Mucosa of rectum (tissue), 2 donors: ENCODE results near the gene PHLDA2.

Experiments used
- H3K27ac ChIP-seq, 2 donors: one replicate each; pipeline ENCODE4 v1.7.0; 2013; ENCODE audit warnings: inconsistent platforms in 2 of 2, low read depth in 2 of 2, low read length in 2 of 2
- H3K27me3 ChIP-seq, 2 donors: one replicate each; pipeline ENCODE4 v1.7.0; 2013; ENCODE audit warnings: low read length in 2 of 2; ENCODE audit not compliant: control insufficient read depth in 2 of 2, insufficient read depth in 2 of 2
- H3K36me3 ChIP-seq, 2 donors: one replicate each; pipeline ENCODE4 v1.7.0; 2013; ENCODE audit warnings: low read length in 2 of 2; ENCODE audit not compliant: control insufficient read depth in 2 of 2, insufficient read depth in 2 of 2
- H3K4me1 ChIP-seq, 2 donors: one replicate each; pipeline ENCODE4 v1.7.0; 2013; ENCODE audit warnings: low read length in 2 of 2, mild to moderate bottlenecking in 1 of 2; ENCODE audit not compliant: control insufficient read depth in 2 of 2, insufficient read depth in 2 of 2
- H3K4me3 ChIP-seq, 2 donors: one replicate each; pipeline ENCODE4 v1.7.0; 2013; ENCODE audit warnings: low read length in 2 of 2
- H3K9ac ChIP-seq, 2 donors: one replicate each; pipeline ENCODE4 v1.7.0; 2013; ENCODE audit warnings: low read length in 2 of 2, low read depth in 1 of 2, mild to moderate bottlenecking in 1 of 2
- H3K9me3 ChIP-seq, 2 donors: one replicate each; pipeline ENCODE4 v1.7.0; 2013; ENCODE audit warnings: low read length in 2 of 2; ENCODE audit not compliant: control insufficient read depth in 2 of 2
- donor health status: healthy.
- donor health status: Normal muscosa, but diverticular disease.

The PHLDA2 gene

DNA sequence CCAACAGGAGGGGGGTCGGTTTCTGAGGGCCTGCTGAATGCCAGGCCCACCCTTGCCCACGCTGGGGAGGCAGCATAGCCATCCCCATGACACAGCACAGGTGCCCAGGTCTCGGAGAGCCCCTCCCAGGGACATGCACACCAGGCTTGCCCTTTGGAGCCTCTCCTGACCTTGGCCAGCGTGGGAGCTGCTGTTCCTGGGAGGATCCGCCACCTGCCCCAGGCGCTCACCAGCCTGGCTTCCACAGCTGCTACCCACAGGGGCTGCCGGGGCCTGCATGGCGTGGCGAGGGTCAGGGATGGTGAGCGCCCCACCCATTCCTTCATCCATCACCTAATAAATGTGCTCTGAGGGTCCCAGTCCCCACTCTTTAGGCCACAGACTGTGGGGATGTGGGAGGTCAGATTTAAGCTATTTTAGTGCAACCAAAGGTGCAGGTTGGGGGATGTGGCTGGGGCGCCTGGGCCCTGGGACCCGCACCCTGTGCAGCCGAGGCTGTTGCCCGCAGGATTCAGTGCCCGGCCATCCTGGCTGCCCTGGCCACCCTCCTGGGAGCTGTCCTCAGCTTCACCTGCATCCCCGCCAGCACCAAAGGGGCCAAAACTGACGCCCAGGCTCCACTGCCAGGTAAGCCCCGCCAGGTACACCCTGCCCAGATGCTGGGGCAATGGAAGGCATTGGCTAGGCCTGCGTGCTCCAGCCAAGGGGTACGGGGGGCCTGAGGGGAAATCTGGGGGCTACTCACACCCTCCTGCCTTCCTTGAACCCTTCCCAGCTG is 12.9 kb downstream of the PHLDA2 start:
- Histone ChIP-seq H3K9me3 (no peaks in the 10 kb centered on the region), H3K36me3 (no peaks in the 10 kb centered on the region), H3K27ac (no peak overlapping the region), H3K9ac (no peak overlapping the region), H3K4me3 (no peak overlapping the region), H3K4me1 (peaks cover 24 to 27% of the 10 kb centered on the region in 2 donors), H3K27me3 (no peaks in the 10 kb centered on the region)

- H3K27me3 ChIP-seq, result no peaks in the 10 kb centered on the region
These were observed 13.7 kb downstream of the PHLDA2 start for GRCh38 chr11:2915473-2915872.

GRCh38 chr11:2914455-2915195 is 14.6 kb downstream of the PHLDA2 start:
- peaks cover 31 to 34% of the 10 kb centered on the region in 2 donors for H3K4me1 ChIP-seq
- no peaks in the 10 kb centered on the region for H3K36me3 ChIP-seq
- no peak overlapping the region for H3K4me3 ChIP-seq
- H3K27ac ChIP-seq, result no peak overlapping the region
- no peaks in the 10 kb centered on the region for H3K27me3 ChIP-seq
- H3K9me3 ChIP-seq, result no peaks in the 10 kb centered on the region
- no peak overlapping the region for H3K9ac ChIP-seq

More at GRCh38 chr11:2915473-2915872, 13.7 kb downstream of the PHLDA2 start:
- Histone ChIP-seq H3K4me3 (no peak overlapping the region), H3K9ac (no peak overlapping the region), H3K27ac (no peak overlapping the region), H3K4me1 (peaks cover 31 to 34% of the 10 kb centered on the region in 2 donors), H3K36me3 (no peaks in the 10 kb centered on the region), H3K9me3 (no peaks in the 10 kb centered on the region)

DNA sequence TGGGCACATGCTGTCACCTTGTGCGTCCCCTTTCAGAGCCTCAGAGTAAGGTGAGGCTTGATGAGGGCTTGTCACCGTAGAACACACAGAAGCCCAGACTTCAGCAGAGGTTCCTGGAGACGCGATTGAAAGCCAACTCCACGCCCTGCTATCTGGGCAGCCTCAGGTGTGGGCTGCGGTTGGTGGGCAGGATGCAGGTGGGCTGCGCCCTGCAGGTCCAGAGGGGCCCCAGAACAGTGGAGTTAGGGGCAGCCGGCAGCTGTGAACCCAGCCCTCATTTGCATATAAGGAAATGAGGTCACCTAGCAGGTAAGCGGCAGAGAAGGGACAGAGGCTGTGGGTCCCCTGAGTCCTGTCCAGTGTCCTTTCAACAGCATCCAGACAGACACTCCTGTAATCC is 15.4 kb downstream of the PHLDA2 start:
- no peaks in the 10 kb centered on the region for H3K27me3 ChIP-seq
- no peaks in the 10 kb centered on the region for H3K36me3 ChIP-seq
- no peaks in the 10 kb centered on the region for H3K9me3 ChIP-seq
- H3K9ac ChIP-seq, result peak overlapping the region in 1 of 2 donors; percentile 86
- H3K4me1 ChIP-seq, result peaks cover 31 to 34% of the 10 kb centered on the region in 2 donors
- no peak overlapping the region for H3K4me3 ChIP-seq
- H3K27ac ChIP-seq, result peak overlapping the region; percentile 95 to 96

GRCh38 chr11:2913019-2913431 is 16.2 kb downstream of the PHLDA2 start:
- peak overlapping the region in 1 of 2 donors; percentile 53 for H3K4me3 ChIP-seq
- peak overlapping the region; percentile 14 to 86 for H3K9ac ChIP-seq
- H3K4me1 ChIP-seq, result peaks cover 31 to 34% of the 10 kb centered on the region in 2 donors
- H3K9me3 ChIP-seq, result no peaks in the 10 kb centered on the region
- peak overlapping the region; percentile 95 to 96 for H3K27ac ChIP-seq
- H3K36me3 ChIP-seq, result no peaks in the 10 kb centered on the region
- no peaks in the 10 kb centered on the region for H3K27me3 ChIP-seq

GRCh38 chr11:2912498-2912897 is 16.7 kb downstream of the PHLDA2 start:
- peak overlapping the region in 1 of 2 donors; percentile 53 for H3K4me3 ChIP-seq
- no peaks in the 10 kb centered on the region for H3K36me3 ChIP-seq
- no peaks in the 10 kb centered on the region for H3K9me3 ChIP-seq
- H3K9ac ChIP-seq, result peak overlapping the region; percentile 18 to 86
- H3K4me1 ChIP-seq, result peaks cover 31 to 34% of the 10 kb centered on the region in 2 donors
- peak overlapping the region; percentile 95 to 98 for H3K27ac ChIP-seq
- no peaks in the 10 kb centered on the region for H3K27me3 ChIP-seq

DNA sequence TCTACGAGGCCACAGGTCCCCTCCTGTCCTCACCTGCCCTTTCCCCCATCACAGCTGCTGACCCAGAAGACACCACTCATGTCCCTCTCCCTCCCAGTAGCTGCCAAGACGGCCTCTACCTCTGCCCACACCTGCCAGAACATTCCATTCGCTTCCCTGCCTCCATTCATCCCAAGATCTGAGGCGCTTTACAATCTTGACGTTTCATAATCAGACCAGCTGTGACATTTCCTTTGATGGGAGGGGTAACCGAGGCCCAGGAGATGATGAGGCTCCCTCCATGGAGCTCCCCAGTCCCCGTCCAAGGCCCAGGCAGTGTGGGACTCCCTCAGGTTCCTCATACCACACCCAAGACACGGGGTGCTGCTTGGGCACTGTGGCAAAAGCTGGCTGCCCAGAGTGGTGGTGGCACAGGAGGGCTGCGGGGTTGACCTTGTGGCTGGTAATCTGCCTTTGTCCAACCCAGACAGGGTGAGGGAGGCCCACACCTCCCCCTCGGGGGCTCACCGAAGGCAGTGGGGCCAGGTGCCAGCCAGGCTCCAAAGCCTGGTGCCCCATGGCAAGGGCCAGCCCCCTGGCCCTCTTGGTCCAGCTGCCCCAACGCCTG is 17.3 kb downstream of the PHLDA2 start:
- H3K36me3 ChIP-seq, result no peaks in the 10 kb centered on the region
- peak overlapping the region; percentile 18 to 83 for H3K9ac ChIP-seq
- H3K27me3 ChIP-seq, result no peaks in the 10 kb centered on the region
- H3K27ac ChIP-seq, result peak overlapping the region; percentile 95 to 98
- H3K4me3 ChIP-seq, result peak overlapping the region in 1 of 2 donors; percentile 3
- H3K4me1 ChIP-seq, result peaks cover 31 to 34% of the 10 kb centered on the region in 2 donors
- H3K9me3 ChIP-seq, result no peaks in the 10 kb centered on the region

- Histone ChIP-seq H3K27me3 (no peaks in the 10 kb centered on the region), H3K27ac (peak overlapping the region; percentile 95 to 98), H3K36me3 (no peaks in the 10 kb centered on the region), H3K4me1 (peaks cover 31 to 34% of the 10 kb centered on the region in 2 donors), H3K9me3 (no peaks in the 10 kb centered on the region), H3K4me3 (peak overlapping the region in 1 of 2 donors; percentile 3), H3K9ac (peak overlapping the region; percentile 18 to 83)
These were observed 18.0 kb downstream of the PHLDA2 start for GRCh38 chr11:2911088-2911784.

DNA sequence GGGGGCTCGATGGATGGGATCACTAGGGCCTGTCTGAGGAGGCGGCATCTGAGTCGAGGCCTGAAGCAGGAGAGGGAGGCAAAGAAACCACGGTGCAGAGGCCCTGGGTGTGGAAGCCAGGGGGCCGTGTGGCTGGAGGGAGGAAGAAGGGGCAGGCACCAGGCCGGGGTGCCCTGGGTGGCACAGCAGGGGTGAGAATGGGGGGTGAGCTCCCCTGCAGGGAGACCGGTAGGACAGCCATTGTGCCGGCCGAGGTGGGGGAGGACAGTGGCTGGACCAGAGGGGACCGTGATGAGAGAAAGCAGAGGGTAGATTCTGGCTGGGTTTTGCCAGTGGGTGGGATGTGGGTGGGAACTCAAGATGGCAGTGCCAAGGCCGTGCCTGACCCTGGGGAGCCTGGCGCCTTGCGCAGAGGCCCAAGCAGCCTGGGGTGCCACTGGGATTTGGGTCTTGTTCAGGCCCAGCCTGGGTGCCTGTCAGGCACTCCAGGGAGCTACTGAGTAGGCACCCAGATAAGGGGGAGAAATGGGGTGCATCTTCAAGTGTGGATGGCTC is 18.7 kb downstream of the PHLDA2 start:
- no peaks in the 10 kb centered on the region for H3K27me3 ChIP-seq
- H3K9me3 ChIP-seq, result no peaks in the 10 kb centered on the region
- H3K9ac ChIP-seq, result no peak overlapping the region
- no peak overlapping the region for H3K4me3 ChIP-seq
- H3K4me1 ChIP-seq, result peaks cover 33 to 34% of the 10 kb centered on the region in 2 donors
- no peaks in the 10 kb centered on the region for H3K36me3 ChIP-seq
- peak overlapping the region; percentile 95 to 98 for H3K27ac ChIP-seq
